K562 (cell line): ENCODE results near the gene NFIC. TPM values are rescaled to one million over a fixed set of nuclear protein-coding genes. Genes with fewer than 3 reads are reported as not detected.
A peak's percentile ranks its signal among the peaks of the same experiment; 100 is the strongest.

ENCODE experiments used
- BRF2 ChIP-seq: IDR thresholded peaks from 3 replicates; pipeline ENCODE4 v1.6.1; 2011; ENCODE audit warnings: borderline replicate concordance, mild to moderate bottlenecking; ENCODE audit not compliant: insufficient read length, insufficient read depth
- CBX3 ChIP-seq, 2 experiments: IDR thresholded peaks; 1 replicate in 1 of 2; 2 replicates in 1 of 2; pipeline ENCODE4 v1.6.1; 2012; ENCODE audit warnings: inconsistent platforms in 2 of 2, low read length in 2 of 2, borderline replicate concordance in 1 of 2, control low read depth in 1 of 2
- CEBPB ChIP-seq: fragments of 450-650 bp; IDR thresholded peaks from 2 replicates; pipeline ENCODE4 v1.6.1; 2016; ENCODE audit warnings: missing genetic modification characterization, missing compliant biosample characterization
- E2F3 ChIP-seq: fragments of 250-450 bp; sonication (Bioruptor Pico); IDR thresholded peaks from 2 replicates; pipeline ENCODE4 v1.4.0; 2020; ENCODE audit warnings: mild to moderate bottlenecking
- E2F6 ChIP-seq, 2 experiments: IDR thresholded peaks; 2 replicates each; pipeline ENCODE4 v1.6.1; 2011; ENCODE audit warnings: borderline replicate concordance in 1 of 2, control low read depth in 1 of 2, low read depth in 1 of 2, low read length in 1 of 2, mild to moderate bottlenecking in 1 of 2, mixed read lengths in 1 of 2, moderate library complexity in 1 of 2; ENCODE audit not compliant: insufficient read depth in 1 of 2, insufficient read length in 1 of 2, poor library complexity in 1 of 2, severe bottlenecking in 1 of 2; ENCODE audit errors: extremely low read depth in 1 of 2
- EGR1 ChIP-seq: fragments of 450-650 bp; conservative IDR thresholded peaks from 2 replicates; pipeline ENCODE4 v1.6.1; 2017; ENCODE audit warnings: mild to moderate bottlenecking
- NCOA1 ChIP-seq: fragments of 450-650 bp; IDR thresholded peaks from 2 replicates; pipeline ENCODE4 v1.6.1; 2016; ENCODE audit warnings: low read depth
- NFRKB ChIP-seq: fragments of 450-650 bp; IDR thresholded peaks from 2 replicates; pipeline ENCODE4 v1.6.1; 2016; ENCODE audit warnings: low read depth
- RBFOX2 ChIP-seq: fragments of 200-400 bp; formaldehyde crosslinking; IDR thresholded peaks from 2 replicates; pipeline ENCODE4 v1.6.1; 2017; ENCODE audit warnings: low read depth, mild to moderate bottlenecking, low read length, moderate library complexity
- RFX7 ChIP-seq: fragments of 250-450 bp; sonication (Bioruptor Pico); IDR thresholded peaks from 2 replicates; pipeline ENCODE4 v1.5.1; 2021; ENCODE audit warnings: mild to moderate bottlenecking
- SAP30 ChIP-seq: fragments of 200-600 bp; sonication (generic); IDR thresholded peaks from 2 replicates; pipeline ENCODE4 v1.6.1; 2012; ENCODE audit warnings: borderline replicate concordance, low read depth, mild to moderate bottlenecking, moderate library complexity, low read length, control low read depth, inconsistent platforms; ENCODE audit not compliant: insufficient read depth, poor library complexity, severe bottlenecking
- SUPT5H ChIP-seq: fragments of 450-650 bp; IDR thresholded peaks from 2 replicates; pipeline ENCODE4 v1.6.1; 2016
- TFAP4 ChIP-seq: sonication (generic); formaldehyde crosslinking; IDR thresholded peaks from 2 replicates; pipeline ENCODE4 v1.8.0; 2022; ENCODE audit warnings: missing genetic modification reagents, mild to moderate bottlenecking, moderate library complexity, borderline replicate concordance
- USF1 ChIP-seq: sonication (generic); formaldehyde crosslinking; IDR thresholded peaks from 2 replicates; pipeline ENCODE4 v1.9.0; 2022; ENCODE audit warnings: mild to moderate bottlenecking, missing genetic modification reagents
- ZNF431 ChIP-seq: sonication (generic); formaldehyde crosslinking; IDR thresholded peaks from 2 replicates; pipeline ENCODE4 v1.8.0; 2022; ENCODE audit warnings: mild to moderate bottlenecking, missing genetic modification reagents
- ZNF740 ChIP-seq, 3 experiments: fragments of 200-800 bp in 1 of 3; sonication (Bioruptor generic) in 1 of 3; sonication (generic) in 1 of 3; formaldehyde crosslinking in 1 of 3; IDR thresholded peaks; 2 replicates each; pipeline versions ENCODE4 v1.6.1 to v1.8.0; 2016 to 2022; ENCODE audit warnings: mild to moderate bottlenecking in 2 of 3, missing compliant biosample characterization in 2 of 3, missing genetic modification characterization in 2 of 3, missing genetic modification reagents in 1 of 3
- polyA plus RNA-seq, 8 experiments: library from polyadenylated mRNA; depleted of rRNA in 4 of 8; stranded (reverse) in 5 of 8; unstranded in 3 of 8; fragments of >200 nt; fragmentation: Nextera tagmentation in 2 of 8; fragmentation: Illumina TruSeq in 1 of 8; extraction: Ambion mirVana in 2 of 8; extraction: Trizol in 1 of 8; gene quantifications; 2 replicates each; pipeline versions ENCODE4 v1.2.1 to v1.2.3, GENCODE V29; 2011 to 2014; ENCODE audit warnings: inconsistent platforms in 1 of 8, missing spikeins in 1 of 8
- total RNA-seq, 7 experiments: library from RNA; depleted of rRNA in 6 of 7; stranded (reverse); fragments of >200 nt in 6 of 7; fragmentation: Illumina TruSeq in 2 of 7; extraction: Trizol in 2 of 7; gene quantifications; 2 replicates each; pipeline versions ENCODE4 v1.2.1 to v1.2.3, GENCODE V29; 2011 to 2021; ENCODE audit warnings: low replicate concordance in 1 of 7

The NFIC gene
- total and polyA plus RNA-seq, 9 of the 15 experiments (the other 6 are each of a cell fraction or from before 2014, with no cell fraction given) = 0.71 to 62.1 (median 6.9) TPM

- TF ChIP-seq RBFOX2 (peak; percentile 7; the same call in 1 of the 2 replicates), ZNF431 (CRISPR knock-in tag) (0 out of 2 replicates have a peak, but pooled peaks have one; percentile 27), ZNF740 (CRISPR knock-in tag; IDR thresholded peaks at IDR 0.05) (peak; percentile 78), ZNF740 (tag; IDR thresholded peaks at IDR 0.05) (0 out of 4 replicates have a peak, but pooled peaks of 1 of the 2 experiments have one; percentile 2), BRF2 (no peak), NCOA1 (no peak), TFAP4 (peak; percentile 71), E2F3 (CRISPR knock-in tag) (peak; percentile 14; the same call in 1 of the 2 replicates), CBX3 (IDR thresholded peaks at IDR 0.05; ENCODE audit: borderline replicate concordance in 1 of 2, low read length in 2 of 2) (no peak), EGR1 (peak; percentile 1; the same call in 1 of the 2 replicates), SAP30 (peak; percentile 8), SUPT5H (no peak), E2F6 (IDR thresholded peaks at IDR 0.05; ENCODE audit: borderline replicate concordance in 1 of 2, extremely low read depth in 1 of 2, insufficient read depth in 1 of 2, insufficient read length in 1 of 2, low read depth in 1 of 2, low read length in 1 of 2, poor library complexity in 1 of 2, severe bottlenecking in 1 of 2) (peak; percentile 14 to 76), CEBPB (tag) (peak; percentile 81), RFX7 (CRISPR knock-in tag) (no peak), USF1 (CRISPR knock-in tag) (peak; percentile 35; the same call in 1 of the 2 replicates), NFRKB (no peak)
Observed at GRCh38 chr19:3367628-3368440, 1.5 kb downstream of the NFIC start (continued).
